WTC11 (cell line): ENCODE measurements around the gene SCD5. TPM values are rescaled to one million over a fixed set of nuclear protein-coding genes. Genes with fewer than 3 reads are reported as not detected.

ENCODE experiments used
- ATAC-seq: fragments of 200-7000 bp; cut with Tn5 transposase; 2 replicates; pipeline ENCODE4 v1.10.0; 2021; ENCODE audit warnings: mild to moderate bottlenecking, moderate library complexity
- CTCF ChIA-PET: fragments of 300-600 bp; sonication (Branson Sonifier 250); formaldehyde crosslinking; loops from one replicate; lab custom pipeline; 2021; ENCODE audit warnings: antibody characterized with exemption; lab: Charles Lee
- POLR2A ChIA-PET: fragments of 350-600 bp; sonication (Branson Sonifier 250); formaldehyde crosslinking; loops from one replicate; lab custom pipeline; 2021; ENCODE audit warnings: antibody characterized with exemption; lab: Charles Lee
- DNase-seq: peaks from one replicate; pipeline ENCODE4 v3.0.0; 2021; ENCODE audit warnings: low spot score
- H3K27ac Mint-ChIP-seq: 2 replicates; pipeline ENCODE4 v1.8.0; 2021; ENCODE audit warnings: mixed read lengths
- H3K27me3 Mint-ChIP-seq: 2 replicates; pipeline ENCODE4 v1.8.0; 2021; ENCODE audit warnings: low read depth, mild to moderate bottlenecking, moderate library complexity, mixed read lengths
- H3K36me3 Mint-ChIP-seq: 2 replicates; pipeline ENCODE4 v1.8.0; 2021; ENCODE audit warnings: mixed read lengths
- H3K4me1 Mint-ChIP-seq: 2 replicates; pipeline ENCODE4 v1.8.0; 2022; ENCODE audit warnings: mixed read lengths
- H3K4me3 Mint-ChIP-seq: 2 replicates; pipeline ENCODE4 v1.8.0; 2021; ENCODE audit warnings: mild to moderate bottlenecking, moderate library complexity, mixed read lengths
- H3K9me3 Mint-ChIP-seq: 2 replicates; pipeline ENCODE4 v1.8.0; 2021; ENCODE audit warnings: mixed read lengths
- CREM ChIP-seq: sonication (generic); formaldehyde crosslinking; IDR thresholded peaks from 2 replicates; pipeline ENCODE4 v1.8.1; 2022; ENCODE audit warnings: mild to moderate bottlenecking, missing genetic modification reagents, moderate library complexity
- CTCF ChIP-seq: fragments of 200-600 bp; IDR thresholded peaks from 2 replicates; pipeline ENCODE4 v1.8.0; 2022; ENCODE audit warnings: antibody characterized with exemption
- ELF4 ChIP-seq: sonication (generic); formaldehyde crosslinking; IDR thresholded peaks from 2 replicates; pipeline ENCODE4 v1.8.1; 2022; ENCODE audit warnings: low read depth, mild to moderate bottlenecking, moderate library complexity, missing genetic modification reagents
- EMX1 ChIP-seq: fragments of 250-450 bp; sonication (Bioruptor Pico); IDR thresholded peaks from 2 replicates; pipeline ENCODE4 v1.8.0; 2021; ENCODE audit warnings: mild to moderate bottlenecking
- ETV6 ChIP-seq: sonication (generic); formaldehyde crosslinking; IDR thresholded peaks from 2 replicates; pipeline ENCODE4 v1.8.1; 2022; ENCODE audit warnings: mild to moderate bottlenecking, missing genetic modification reagents
- GABPB1 ChIP-seq: sonication (generic); formaldehyde crosslinking; IDR thresholded peaks from 2 replicates; pipeline ENCODE4 v1.8.1; 2023; ENCODE audit warnings: mild to moderate bottlenecking, missing genetic modification reagents
- GRHL2 ChIP-seq: fragments of 250-450 bp; sonication (Bioruptor Pico); IDR thresholded peaks from 2 replicates; pipeline ENCODE4 v1.8.0; 2022; ENCODE audit warnings: mild to moderate bottlenecking, moderate library complexity; ENCODE audit not compliant: insufficient replicate concordance, severe bottlenecking
- MAX ChIP-seq: sonication (generic); formaldehyde crosslinking; IDR thresholded peaks from 2 replicates; pipeline ENCODE4 v1.8.0; 2022; ENCODE audit warnings: mild to moderate bottlenecking, missing genetic modification reagents
- MXD4 ChIP-seq: fragments of 250-450 bp; sonication (Bioruptor Pico); IDR thresholded peaks from 2 replicates; pipeline ENCODE4 v1.8.0; 2021; ENCODE audit warnings: mild to moderate bottlenecking, moderate library complexity, borderline replicate concordance
- MYBL2 ChIP-seq: sonication (generic); formaldehyde crosslinking; IDR thresholded peaks from 2 replicates; pipeline ENCODE4 v1.8.1; 2023; ENCODE audit warnings: mild to moderate bottlenecking, moderate library complexity, missing genetic modification reagents
- PRDM15 ChIP-seq: sonication (generic); formaldehyde crosslinking; IDR thresholded peaks from 2 replicates; pipeline ENCODE4 v1.8.0; 2022; ENCODE audit warnings: missing genetic modification reagents
- RELA ChIP-seq: sonication (generic); formaldehyde crosslinking; IDR thresholded peaks from 2 replicates; pipeline ENCODE4 v1.8.1; 2022; ENCODE audit warnings: missing genetic modification reagents, mild to moderate bottlenecking, borderline replicate concordance
- RORB ChIP-seq: fragments of 250-450 bp; sonication (Bioruptor Pico); IDR thresholded peaks from 2 replicates; pipeline ENCODE4 v1.9.0; 2021; ENCODE audit warnings: mild to moderate bottlenecking
- SMAD4 ChIP-seq: sonication (generic); formaldehyde crosslinking; IDR thresholded peaks from 2 replicates; pipeline ENCODE4 v1.8.0; 2022; ENCODE audit warnings: mild to moderate bottlenecking, missing genetic modification reagents
- TP53 ChIP-seq: sonication (generic); formaldehyde crosslinking; IDR thresholded peaks from 2 replicates; pipeline ENCODE4 v1.8.1; 2023; ENCODE audit warnings: mild to moderate bottlenecking, missing genetic modification reagents
- ZNF423 ChIP-seq: fragments of 250-450 bp; sonication (Bioruptor Pico); IDR thresholded peaks from 2 replicates; pipeline ENCODE4 v2.1.2; 2022; ENCODE audit warnings: mild to moderate bottlenecking, moderate library complexity
- ZNF671 ChIP-seq: fragments of 250-450 bp; sonication (Bioruptor Pico); IDR thresholded peaks from 2 replicates; pipeline ENCODE4 v1.8.0; 2021; ENCODE audit warnings: mild to moderate bottlenecking
- total RNA-seq: library from RNA; stranded (reverse); gene quantifications from 3 replicates; pipeline ENCODE4 v1.2.3, GENCODE V29; 2021
- TF ChIP-seq, protein P1 (sequence below): sonication (generic); formaldehyde crosslinking; IDR thresholded peaks from 2 replicates; pipeline ENCODE4 v1.8.1; 2023; ENCODE audit warnings: mild to moderate bottlenecking, moderate library complexity, missing genetic modification reagents
- TF ChIP-seq, protein P2 (sequence below): fragments of 250-450 bp; sonication (Bioruptor Pico); IDR thresholded peaks from 2 replicates; pipeline ENCODE4 v1.9.0; 2021; ENCODE audit warnings: moderate library complexity, mild to moderate bottlenecking, inconsistent platforms, borderline replicate concordance
- TF ChIP-seq, protein P3 (sequence below): fragments of 250-450 bp; sonication (Bioruptor Pico); IDR thresholded peaks from 2 replicates; pipeline ENCODE4 v2.1.2; 2022; ENCODE audit warnings: mild to moderate bottlenecking, moderate library complexity
- TF ChIP-seq, protein P4 (sequence below): sonication (generic); formaldehyde crosslinking; IDR thresholded peaks from 2 replicates; pipeline ENCODE4 v1.8.0; 2022; ENCODE audit warnings: mild to moderate bottlenecking, missing genetic modification reagents
- TF ChIP-seq, protein P5 (sequence below): sonication (generic); formaldehyde crosslinking; conservative IDR thresholded peaks from 2 replicates; pipeline ENCODE4 v1.8.1; 2022; ENCODE audit warnings: mild to moderate bottlenecking, missing genetic modification reagents

Gene SCD5
- total RNA-seq, 1 experiment from 2014 or later, result 6.3 TPM

GRCh38 chr4:82809619-82810018 is 11.0 kb upstream of the SCD5 start (continued):
- TF ChIP-seq PRDM15 (CRISPR knock-in tag), result no peak
- no peak for TF ChIP-seq SMAD4 (CRISPR knock-in tag)
- TF ChIP-seq CREM (CRISPR knock-in tag), result no peak
- TF ChIP-seq MXD4 (CRISPR knock-in tag), result no peak
- no peak for TF ChIP-seq GABPB1 (CRISPR knock-in tag)

GRCh38 chr4:82803746-82804145 is 5.2 kb upstream of the SCD5 start:
- Mint-ChIP-seq H3K27ac (no peak overlapping the region), H3K27me3 (peaks cover 47% of the 10 kb centered on the region), H3K4me1 (peaks cover 9% of the 10 kb centered on the region), H3K9me3 (peaks cover 2% of the 10 kb centered on the region), H3K4me3 (no peak overlapping the region), H3K36me3 (no peaks in the 10 kb centered on the region)
- no peak for TF ChIP-seq RORB (CRISPR knock-in tag)
- TF ChIP-seq ZNF671 (CRISPR knock-in tag), result no peak
- TF ChIP-seq, protein P1, sequence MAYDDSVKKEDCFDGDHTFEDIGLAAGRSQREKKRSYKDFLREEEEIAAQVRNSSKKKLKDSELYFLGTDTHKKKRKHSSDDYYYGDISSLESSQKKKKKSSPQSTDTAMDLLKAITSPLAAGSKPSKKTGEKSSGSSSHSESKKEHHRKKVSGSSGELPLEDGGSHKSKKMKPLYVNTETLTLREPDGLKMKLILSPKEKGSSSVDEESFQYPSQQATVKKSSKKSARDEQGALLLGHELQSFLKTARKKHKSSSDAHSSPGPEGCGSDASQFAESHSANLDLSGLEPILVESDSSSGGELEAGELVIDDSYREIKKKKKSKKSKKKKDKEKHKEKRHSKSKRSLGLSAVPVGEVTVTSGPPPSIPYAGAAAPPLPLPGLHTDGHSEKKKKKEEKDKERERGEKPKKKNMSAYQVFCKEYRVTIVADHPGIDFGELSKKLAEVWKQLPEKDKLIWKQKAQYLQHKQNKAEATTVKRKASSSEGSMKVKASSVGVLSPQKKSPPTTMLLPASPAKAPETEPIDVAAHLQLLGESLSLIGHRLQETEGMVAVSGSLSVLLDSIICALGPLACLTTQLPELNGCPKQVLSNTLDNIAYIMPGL (CRISPR knock-in tag), result no peak
- TF ChIP-seq GRHL2 (CRISPR knock-in tag), result no peak
- TF ChIP-seq, protein P2, sequence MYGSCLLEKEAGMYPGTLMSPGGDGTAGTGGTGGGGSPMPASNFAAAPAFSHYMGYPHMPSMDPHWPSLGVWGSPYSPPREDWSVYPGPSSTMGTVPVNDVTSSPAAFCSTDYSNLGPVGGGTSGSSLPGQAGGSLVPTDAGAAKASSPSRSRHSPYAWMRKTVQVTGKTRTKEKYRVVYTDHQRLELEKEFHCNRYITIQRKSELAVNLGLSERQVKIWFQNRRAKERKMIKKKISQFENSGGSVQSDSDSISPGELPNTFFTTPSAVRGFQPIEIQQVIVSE, result no peak
- no peak for TF ChIP-seq MYBL2 (CRISPR knock-in tag)
- TF ChIP-seq CTCF, result no peak
- TF ChIP-seq, protein P3, sequence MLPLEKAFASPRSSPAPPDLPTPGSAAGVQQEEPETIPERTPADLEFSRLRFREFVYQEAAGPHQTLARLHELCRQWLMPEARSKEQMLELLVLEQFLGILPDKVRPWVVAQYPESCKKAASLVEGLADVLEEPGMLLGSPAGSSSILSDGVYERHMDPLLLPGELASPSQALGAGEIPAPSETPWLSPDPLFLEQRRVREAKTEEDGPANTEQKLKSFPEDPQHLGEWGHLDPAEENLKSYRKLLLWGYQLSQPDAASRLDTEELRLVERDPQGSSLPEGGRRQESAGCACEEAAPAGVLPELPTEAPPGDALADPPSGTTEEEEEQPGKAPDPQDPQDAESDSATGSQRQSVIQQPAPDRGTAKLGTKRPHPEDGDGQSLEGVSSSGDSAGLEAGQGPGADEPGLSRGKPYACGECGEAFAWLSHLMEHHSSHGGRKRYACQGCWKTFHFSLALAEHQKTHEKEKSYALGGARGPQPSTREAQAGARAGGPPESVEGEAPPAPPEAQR (CRISPR knock-in tag), result no peak
- TF ChIP-seq GABPB1 (CRISPR knock-in tag), result no peak
- no peak for TF ChIP-seq MAX (CRISPR knock-in tag)
- TF ChIP-seq ZNF423 (CRISPR knock-in tag), result no peak
- no peak for TF ChIP-seq ELF4 (CRISPR knock-in tag)
- no peak for TF ChIP-seq EMX1
- no peak for TF ChIP-seq RELA (CRISPR knock-in tag)
- TF ChIP-seq, protein P4, sequence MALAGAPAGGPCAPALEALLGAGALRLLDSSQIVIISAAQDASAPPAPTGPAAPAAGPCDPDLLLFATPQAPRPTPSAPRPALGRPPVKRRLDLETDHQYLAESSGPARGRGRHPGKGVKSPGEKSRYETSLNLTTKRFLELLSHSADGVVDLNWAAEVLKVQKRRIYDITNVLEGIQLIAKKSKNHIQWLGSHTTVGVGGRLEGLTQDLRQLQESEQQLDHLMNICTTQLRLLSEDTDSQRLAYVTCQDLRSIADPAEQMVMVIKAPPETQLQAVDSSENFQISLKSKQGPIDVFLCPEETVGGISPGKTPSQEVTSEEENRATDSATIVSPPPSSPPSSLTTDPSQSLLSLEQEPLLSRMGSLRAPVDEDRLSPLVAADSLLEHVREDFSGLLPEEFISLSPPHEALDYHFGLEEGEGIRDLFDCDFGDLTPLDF (CRISPR knock-in tag), result no peak
- no peak for TF ChIP-seq TP53 (CRISPR knock-in tag)
- no peak for TF ChIP-seq ETV6 (CRISPR knock-in tag)
- TF ChIP-seq, protein P5, sequence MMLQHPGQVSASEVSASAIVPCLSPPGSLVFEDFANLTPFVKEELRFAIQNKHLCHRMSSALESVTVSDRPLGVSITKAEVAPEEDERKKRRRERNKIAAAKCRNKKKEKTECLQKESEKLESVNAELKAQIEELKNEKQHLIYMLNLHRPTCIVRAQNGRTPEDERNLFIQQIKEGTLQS, result no peak
- ATAC-seq (no peak), DNase-seq (no peak)
- POLR2A ChIA-PET, result no interaction called here
- CTCF ChIA-PET, result no interaction called here
